Activated CD8-positive, alpha-beta T cell treated with anti-CD3 and anti-CD28 coated beads for 36 hours (primary cell): ENCODE measurements around the gene CSNK2A2. TPM values are rescaled to one million over a fixed set of nuclear protein-coding genes. Genes with fewer than 3 reads are reported as not detected.

Experiments used
- ATAC-seq: fragments of 200-7000 bp; cut with Tn5 transposase; one replicate; pipeline ENCODE4 v1.10.0; 2021; ENCODE audit warnings: mild to moderate bottlenecking, moderate library complexity
- CTCF ChIA-PET: fragments of 350-600 bp; sonication (Branson Sonifier 250); formaldehyde crosslinking; loops from one replicate; lab custom pipeline; 2021; ENCODE audit warnings: antibody characterized with exemption; lab: Charles Lee
- POLR2A ChIA-PET: fragments of 350-600 bp; sonication (Branson Sonifier 250); formaldehyde crosslinking; loops from one replicate; lab custom pipeline; 2021; ENCODE audit warnings: antibody characterized with exemption; lab: Charles Lee
- DNase-seq: peaks from one replicate; pipeline ENCODE4 v3.0.0-alpha.2; 2020
- H3K27ac Mint-ChIP-seq: one replicate; pipeline ENCODE4 v1.8.0; 2021; ENCODE audit warnings: mild to moderate bottlenecking, mixed read lengths
- H3K27me3 Mint-ChIP-seq: one replicate; pipeline ENCODE4 v1.8.0; 2021; ENCODE audit warnings: mixed read lengths
- H3K36me3 Mint-ChIP-seq: one replicate; pipeline ENCODE4 v1.8.0; 2021; ENCODE audit warnings: low read depth, mixed read lengths
- H3K4me1 Mint-ChIP-seq: one replicate; pipeline ENCODE4 v1.8.0; 2021; ENCODE audit warnings: low read depth, mixed read lengths
- H3K4me3 Mint-ChIP-seq: one replicate; pipeline ENCODE4 v1.8.0; 2021; ENCODE audit warnings: mild to moderate bottlenecking, moderate library complexity, mixed read lengths
- H3K9me3 Mint-ChIP-seq: one replicate; pipeline ENCODE4 v1.8.0; 2021; ENCODE audit warnings: mixed read lengths
- CTCF ChIP-seq: fragments of 200-600 bp; IDR thresholded peaks from one replicate; pipeline ENCODE4 v1.8.0; 2022; ENCODE audit warnings: antibody characterized with exemption, mild to moderate bottlenecking
- intact Hi-C: fragments of 100-400 bp; cut with micrococcal nuclease; formaldehyde crosslinking; loops from one replicate; pipeline ENCODE4 v1.10.0; 2022
- total RNA-seq, 2 experiments: library from RNA; stranded (reverse); gene quantifications; one replicate each; pipeline ENCODE4 v1.2.3, GENCODE V29; 2021

Gene CSNK2A2
- total RNA-seq, 2 experiments from 2014 or later, result 97.5 to 99.0 TPM

GRCh38 chr16:58109330-58109729 lies 88.6 kb downstream of the CSNK2A2 start:
- Mint-ChIP-seq H3K9me3 (no peaks in the 10 kb centered on the region), H3K27me3 (no peaks in the 10 kb centered on the region), H3K36me3 (peaks cover 10% of the 10 kb centered on the region), H3K4me3 (no peak overlapping the region), H3K4me1 (no peaks in the 10 kb centered on the region), H3K27ac (no peak overlapping the region)
- ATAC-seq (no peak), DNase-seq (no peak)
- ChIA-PET POLR2A (no interaction called here), CTCF (interaction anchor here (1.4 to 3.3 kb wide), 2 partner anchors 9 to 12 kb away, joined by 3 to 21 read pairs; no protein-coding TSS in a partner anchor)
- intact Hi-C loops, result no loop called here
- TF ChIP-seq CTCF, result no peak

Other genes starting within 250 kb of the CSNK2A2 start
- not detected for gene CNGB1, start 227.0 kb downstream of the CSNK2A2 start, total RNA-seq
- gene ZNF319, start 197.4 kb downstream of the CSNK2A2 start, total RNA-seq, result 1 to 10 TPM; 5.6 to 7.0 TPM
- gene USB1, start 196.7 kb downstream of the CSNK2A2 start, total RNA-seq, result 10 to 100 TPM; 32.9 to 37.5 TPM
- gene MMP15, start 172.4 kb downstream of the CSNK2A2 start, total RNA-seq, result under 1 TPM; 0.25 to 0.63 TPM
- 10 to 100 TPM; 36.5 to 40.4 TPM for gene CFAP20, start 68.7 kb downstream of the CSNK2A2 start, total RNA-seq
- gene PRSS54, start 96.9 kb upstream of the CSNK2A2 start, total RNA-seq, result not detected
- gene GINS3, start 194.4 kb upstream of the CSNK2A2 start, total RNA-seq, result 10 to 100 TPM; 16.0 to 18.1 TPM